A673 (cell line): ENCODE measurements around the gene CBLB. TPM values are rescaled to one million over a fixed set of nuclear protein-coding genes. Genes with fewer than 3 reads are reported as not detected.

Experiments
- BruUV-seq: library from RNA; stranded (reverse); fragments of 400-500 nt; replicated peaks from 2 replicates; lab custom pipeline; 2021; lab: Mats Ljungman, UMichigan
- CTCF ChIA-PET: fragments of 300-600 bp; sonication (Branson Sonifier 250); formaldehyde crosslinking; loops from one replicate; lab custom pipeline; 2022; ENCODE audit warnings: antibody characterized with exemption; lab: Charles Lee
- POLR2A ChIA-PET: fragments of 300-600 bp; sonication (Branson Sonifier 250); formaldehyde crosslinking; loops from one replicate; lab custom pipeline; 2022; ENCODE audit warnings: antibody characterized with exemption; ENCODE audit not compliant: low non-redundant PET; lab: Charles Lee
- DNase-seq: peaks from one replicate; pipeline ENCODE4 v3.0.0-alpha.2; 2015; ENCODE audit warnings: low spot score
- H3K27ac ChIP-seq: fragments of 200-600 bp; sonication (generic); 2 replicates; pipeline ENCODE4 v1.5.1; 2016; ENCODE audit warnings: mixed run types, low read depth, mild to moderate bottlenecking, mixed read lengths, antibody characterized with exemption, low read length; ENCODE audit not compliant: poor library complexity, severe bottlenecking
- H3K27me3 ChIP-seq: fragments of 200-600 bp; sonication (generic); replicated peaks from 2 replicates; pipeline ENCODE4 v1.6.1; 2017; ENCODE audit warnings: mixed run types, low read depth, mild to moderate bottlenecking, mixed read lengths, antibody characterized with exemption, low read length; ENCODE audit not compliant: insufficient read depth, poor library complexity
- H3K36me3 ChIP-seq: fragments of 200-600 bp; sonication (generic); 2 replicates; pipeline ENCODE4 v1.6.1; 2016; ENCODE audit warnings: mixed run types, mild to moderate bottlenecking, mixed read lengths, antibody characterized with exemption, low read length; ENCODE audit not compliant: insufficient read depth, poor library complexity, severe bottlenecking
- H3K4me1 ChIP-seq: fragments of 200-600 bp; sonication (generic); 2 replicates; pipeline ENCODE4 v1.6.1; 2017; ENCODE audit warnings: mixed run types, mild to moderate bottlenecking, mixed read lengths, antibody characterized with exemption, low read length; ENCODE audit not compliant: insufficient read depth, poor library complexity, severe bottlenecking
- H3K4me3 ChIP-seq: fragments of 200-600 bp; sonication (generic); 2 replicates; pipeline ENCODE4 v1.5.1; 2016; ENCODE audit warnings: low read depth, mixed run types, mild to moderate bottlenecking, mixed read lengths, low read length; ENCODE audit not compliant: poor library complexity, severe bottlenecking
- H3K9me3 ChIP-seq: fragments of 200-600 bp; sonication (generic); 2 replicates; pipeline ENCODE4 v1.6.1; 2016; ENCODE audit warnings: mixed run types, low read depth, mild to moderate bottlenecking, mixed read lengths, antibody characterized with exemption, low read length; ENCODE audit not compliant: poor library complexity, severe bottlenecking
- EZH2 ChIP-seq: fragments of 200-600 bp; sonication (generic); IDR thresholded peaks from 2 replicates; pipeline ENCODE4 v1.6.1; 2017; ENCODE audit warnings: borderline replicate concordance, low read depth, mild to moderate bottlenecking, mixed read lengths, antibody characterized with exemption, low read length; ENCODE audit not compliant: poor library complexity, severe bottlenecking
- intact Hi-C: fragments of 100-400 bp; cut with micrococcal nuclease; formaldehyde crosslinking; loops from one replicate; pipeline ENCODE4 v1.10.0; 2022; ENCODE audit not compliant: unreplicated experiment
- total RNA-seq: library from RNA; stranded (reverse); gene quantifications from 2 replicates; pipeline ENCODE4 v1.2.3, GENCODE V29; 2021
- TF ChIP-seq, protein P1 (sequence below): fragments of 300-800, 200-600 bp; sonication (generic); conservative IDR thresholded peaks from 2 replicates; pipeline ENCODE4 v1.5.1; 2017; ENCODE audit warnings: low read depth, mild to moderate bottlenecking, antibody characterized with exemption, low read length, moderate library complexity, mixed read lengths

Gene CBLB
- total RNA-seq, 1 experiment from 2014 or later = 23.3 TPM

DNA sequence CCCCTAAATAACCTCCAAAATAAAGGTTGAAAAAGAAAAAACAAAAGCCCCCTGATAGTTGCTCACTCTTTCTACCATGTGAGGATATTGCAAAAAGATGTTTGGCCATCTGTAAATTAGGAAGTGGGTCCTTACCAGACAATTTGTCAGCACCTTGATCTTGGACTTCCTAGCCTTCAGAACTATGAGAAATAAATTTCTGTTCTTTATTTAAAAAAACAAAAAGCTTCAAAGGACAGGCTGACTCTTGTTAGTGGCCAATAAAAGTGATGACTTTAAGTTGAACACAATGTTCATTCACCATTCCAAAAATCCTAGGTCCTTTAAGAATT, 103.5 kb downstream of the CBLB start:
- BruUV-seq = no TSS peak

DNA sequence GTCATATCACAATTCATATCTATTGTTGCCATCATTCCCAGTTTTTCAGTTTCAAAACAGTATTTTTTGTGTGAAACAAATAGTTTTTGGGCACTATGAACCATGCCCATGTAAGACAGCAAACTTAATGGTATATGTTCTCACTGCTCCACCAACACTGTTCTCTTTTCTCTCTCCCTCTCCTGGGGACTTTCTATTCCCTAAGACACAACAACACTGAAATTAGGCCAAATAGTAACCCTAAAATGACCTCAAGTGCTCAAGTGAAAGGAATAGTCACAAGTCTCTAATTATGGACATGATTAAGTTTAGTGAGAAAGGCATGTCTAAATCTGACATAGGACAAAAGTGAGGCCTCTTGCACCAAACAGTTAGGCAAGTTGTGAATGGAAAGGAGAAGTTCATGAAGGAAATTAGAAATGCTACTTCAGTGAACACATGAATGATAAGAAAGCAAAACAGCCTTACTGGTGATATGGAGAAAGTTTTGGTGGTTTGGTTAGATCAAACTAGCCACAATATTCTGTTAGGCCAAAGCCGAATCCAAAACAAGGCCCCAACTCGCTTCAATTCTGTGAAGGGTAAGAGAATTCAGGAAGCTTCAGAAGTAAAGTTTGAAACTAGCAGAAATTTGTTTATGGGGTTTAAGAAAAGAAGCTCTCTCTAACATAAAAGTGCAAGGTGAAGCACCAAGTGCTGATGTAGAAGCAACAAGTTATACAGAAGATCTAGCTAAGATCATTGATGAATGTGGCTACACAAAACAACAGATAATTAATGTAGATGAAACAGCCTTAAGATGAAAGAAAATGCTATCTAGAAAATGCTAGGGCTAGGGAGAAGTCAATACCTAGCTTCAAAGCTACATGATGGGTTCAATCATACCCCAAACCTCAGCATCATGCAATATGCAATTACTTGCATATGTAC, 104.2 kb downstream of the CBLB start:
- POLR2A ChIA-PET = no interaction called here
- Histone ChIP-seq H3K4me1 (no peaks in the 10 kb centered on the region), H3K4me3 (no peak overlapping the region), H3K27me3 (no peaks in the 10 kb centered on the region), H3K36me3 (no peaks in the 10 kb centered on the region), H3K9me3 (no peaks in the 10 kb centered on the region), H3K27ac (no peak overlapping the region)
- CTCF ChIA-PET = no interaction called here
- no TSS peak for BruUV-seq
- no peak for TF ChIP-seq EZH2
- TF ChIP-seq, protein P1, sequence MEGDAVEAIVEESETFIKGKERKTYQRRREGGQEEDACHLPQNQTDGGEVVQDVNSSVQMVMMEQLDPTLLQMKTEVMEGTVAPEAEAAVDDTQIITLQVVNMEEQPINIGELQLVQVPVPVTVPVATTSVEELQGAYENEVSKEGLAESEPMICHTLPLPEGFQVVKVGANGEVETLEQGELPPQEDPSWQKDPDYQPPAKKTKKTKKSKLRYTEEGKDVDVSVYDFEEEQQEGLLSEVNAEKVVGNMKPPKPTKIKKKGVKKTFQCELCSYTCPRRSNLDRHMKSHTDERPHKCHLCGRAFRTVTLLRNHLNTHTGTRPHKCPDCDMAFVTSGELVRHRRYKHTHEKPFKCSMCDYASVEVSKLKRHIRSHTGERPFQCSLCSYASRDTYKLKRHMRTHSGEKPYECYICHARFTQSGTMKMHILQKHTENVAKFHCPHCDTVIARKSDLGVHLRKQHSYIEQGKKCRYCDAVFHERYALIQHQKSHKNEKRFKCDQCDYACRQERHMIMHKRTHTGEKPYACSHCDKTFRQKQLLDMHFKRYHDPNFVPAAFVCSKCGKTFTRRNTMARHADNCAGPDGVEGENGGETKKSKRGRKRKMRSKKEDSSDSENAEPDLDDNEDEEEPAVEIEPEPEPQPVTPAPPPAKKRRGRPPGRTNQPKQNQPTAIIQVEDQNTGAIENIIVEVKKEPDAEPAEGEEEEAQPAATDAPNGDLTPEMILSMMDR = no peak
- DNase-seq = no peak
- intact Hi-C loops = no loop called here

More for the DNA sequence above, 103.5 kb downstream of the CBLB start:
- H3K36me3 ChIP-seq = no peaks in the 10 kb centered on the region
- H3K4me3 ChIP-seq = no peak overlapping the region
- H3K4me1 ChIP-seq = no peaks in the 10 kb centered on the region
- H3K27ac ChIP-seq = no peak overlapping the region
- intact Hi-C loops = no loop called here
- H3K9me3 ChIP-seq = no peaks in the 10 kb centered on the region
- ChIA-PET CTCF (no interaction called here), POLR2A (no interaction called here)
- DNase-seq = no peak
- H3K27me3 ChIP-seq = no peaks in the 10 kb centered on the region
- TF ChIP-seq, protein P1 = no peak
- TF ChIP-seq EZH2 = no peak

DNA sequence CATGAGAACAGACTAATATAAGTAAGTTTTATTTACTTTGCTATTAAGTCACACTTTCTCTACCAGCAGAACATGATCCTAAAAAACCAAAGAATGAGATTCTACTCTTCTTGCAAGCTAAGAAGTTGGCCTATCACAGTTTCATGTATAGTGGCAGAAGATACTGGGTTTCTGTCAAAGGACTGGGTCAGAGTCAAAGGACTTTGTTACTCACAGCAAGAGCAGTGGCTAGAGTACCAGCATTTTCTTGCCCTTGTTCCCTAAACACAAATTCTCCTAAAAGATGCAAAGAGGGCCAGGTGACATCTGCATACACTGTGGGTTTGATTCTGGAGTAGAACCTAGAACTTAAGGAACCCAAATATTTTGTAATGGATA, 105.2 kb downstream of the CBLB start:
- Histone ChIP-seq H3K4me1 (no peaks in the 10 kb centered on the region), H3K27me3 (no peaks in the 10 kb centered on the region), H3K27ac (no peak overlapping the region), H3K4me3 (no peak overlapping the region), H3K36me3 (no peaks in the 10 kb centered on the region), H3K9me3 (no peaks in the 10 kb centered on the region)
- CTCF ChIA-PET = no interaction called here
- POLR2A ChIA-PET = no interaction called here
- DNase-seq = no peak
- intact Hi-C loops = no loop called here
- BruUV-seq = no TSS peak
- TF ChIP-seq EZH2 = no peak
- TF ChIP-seq, protein P1 = no peak
